Measurements from ENCODE around the gene MYO3B. TPM values are rescaled to one million over a fixed set of nuclear protein-coding genes. Genes with fewer than 3 reads are reported as not detected.

Gene MYO3B
- total and polyA plus RNA-seq, 7 donors, result 0.34 TPM; not detected in 6

GRCh38 chr2:170253721-170254230 lies 75.8 kb downstream of the MYO3B start:
- DNase-seq, result no peak
- H3K4me3 ChIP-seq, result no peak overlapping the region
- 55 to 65% methylated on average over 6 of the region's 6 CpGs for WGBS, 2 donors
- H3K27ac ChIP-seq, result no peak overlapping the region
- TF ChIP-seq POLR2A (IDR thresholded peaks at IDR 0.05) (no peak), CTCF (IDR thresholded peaks at IDR 0.05) (no peak), POLR2AphosphoS5 (IDR thresholded peaks at IDR 0.05) (no peak), EP300 (IDR thresholded peaks at IDR 0.05) (no peak)
- intact Hi-C loops (cut with DNase I), result no loop called here
- no peaks in the 10 kb centered on the region for H3K9me3 ChIP-seq
- no peaks in the 10 kb centered on the region for H3K4me1 ChIP-seq
- no peaks in the 10 kb centered on the region for H3K27me3 ChIP-seq
- no peaks in the 10 kb centered on the region for H3K36me3 ChIP-seq

- Histone ChIP-seq H3K27me3 (no peaks in the 10 kb centered on the region), H3K4me3 (no peak overlapping the region), H3K36me3 (no peaks in the 10 kb centered on the region), H3K9me3 (no peaks in the 10 kb centered on the region), H3K4me1 (no peaks in the 10 kb centered on the region), H3K27ac (no peak overlapping the region)
- 84 to 90% methylated on average over 7 of the region's 7 CpGs for WGBS, 2 donors
- no peak for TF ChIP-seq POLR2AphosphoS5 (IDR thresholded peaks at IDR 0.05)
- no peak for TF ChIP-seq CTCF (IDR thresholded peaks at IDR 0.05)
- TF ChIP-seq POLR2A (IDR thresholded peaks at IDR 0.05), result no peak
- no peak for TF ChIP-seq EP300 (IDR thresholded peaks at IDR 0.05)
- no peak for DNase-seq
- intact Hi-C loops (cut with DNase I), result no loop called here
These were observed 76.4 kb downstream of the MYO3B start for GRCh38 chr2:170254293-170254732.

DNA sequence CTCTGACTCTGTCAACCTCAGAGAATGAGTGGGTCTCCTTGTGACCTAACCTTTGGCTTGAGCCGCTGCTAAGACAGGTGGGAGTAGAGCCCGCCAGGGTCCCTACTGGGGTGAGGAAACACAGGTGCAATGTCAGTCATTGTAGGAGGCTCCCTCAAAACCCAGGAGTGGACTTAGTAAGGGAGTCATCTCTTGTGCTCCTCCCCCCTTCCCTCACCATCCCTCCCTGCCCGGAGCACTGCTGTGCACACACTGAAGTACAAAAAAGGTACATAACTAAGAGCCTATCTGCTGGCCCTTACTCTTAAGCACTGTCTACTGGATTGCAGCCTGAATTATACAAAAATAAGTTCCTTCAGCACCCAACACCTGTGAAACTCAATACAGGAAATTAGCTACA lies 77.2 kb downstream of the MYO3B start:
- Histone ChIP-seq H3K27me3 (no peaks in the 10 kb centered on the region), H3K27ac (no peak overlapping the region), H3K4me1 (no peaks in the 10 kb centered on the region), H3K36me3 (no peaks in the 10 kb centered on the region), H3K4me3 (no peak overlapping the region), H3K9me3 (no peaks in the 10 kb centered on the region)
- intact Hi-C loops (cut with DNase I), result no loop called here
- DNase-seq, result no peak
- 86% methylated on average over 3 of the region's 3 CpGs for WGBS, 2 donors
- TF ChIP-seq POLR2A (IDR thresholded peaks at IDR 0.05), result no peak
- TF ChIP-seq EP300 (IDR thresholded peaks at IDR 0.05), result no peak
- no peak for TF ChIP-seq POLR2AphosphoS5 (IDR thresholded peaks at IDR 0.05)
- no peak for TF ChIP-seq CTCF (IDR thresholded peaks at IDR 0.05)

- WGBS, 2 donors, result 75 to 77% methylated on average over 1 of the region's 1 CpG
- H3K4me1 ChIP-seq, result no peaks in the 10 kb centered on the region
- no peak overlapping the region for H3K27ac ChIP-seq
- H3K9me3 ChIP-seq, result no peaks in the 10 kb centered on the region
- no peak for TF ChIP-seq POLR2AphosphoS5 (IDR thresholded peaks at IDR 0.05)
- no peak for TF ChIP-seq EP300 (IDR thresholded peaks at IDR 0.05)
- TF ChIP-seq CTCF (IDR thresholded peaks at IDR 0.05), result no peak
- no peak for TF ChIP-seq POLR2A (IDR thresholded peaks at IDR 0.05)
- DNase-seq, result no peak
- no peak overlapping the region for H3K4me3 ChIP-seq
- H3K27me3 ChIP-seq, result no peaks in the 10 kb centered on the region
- no peaks in the 10 kb centered on the region for H3K36me3 ChIP-seq
- intact Hi-C loops (cut with DNase I), result no loop called here
These were observed 78.0 kb downstream of the MYO3B start for GRCh38 chr2:170255971-170256370.

GRCh38 chr2:170258382-170258781 lies 80.4 kb downstream of the MYO3B start:
- no peaks in the 10 kb centered on the region for H3K9me3 ChIP-seq
- intact Hi-C loops (cut with DNase I), result no loop called here
- H3K4me3 ChIP-seq, result no peak overlapping the region
- H3K36me3 ChIP-seq, result no peaks in the 10 kb centered on the region
- no peaks in the 10 kb centered on the region for H3K4me1 ChIP-seq
- TF ChIP-seq CTCF (IDR thresholded peaks at IDR 0.05), result no peak
- no peak for TF ChIP-seq EP300 (IDR thresholded peaks at IDR 0.05)
- TF ChIP-seq POLR2A (IDR thresholded peaks at IDR 0.05), result no peak
- TF ChIP-seq POLR2AphosphoS5 (IDR thresholded peaks at IDR 0.05), result no peak
- no peak for DNase-seq
- H3K27me3 ChIP-seq, result no peaks in the 10 kb centered on the region
- 79 to 89% methylated on average over 3 of the region's 3 CpGs for WGBS, 2 donors
- H3K27ac ChIP-seq, result no peak overlapping the region

Measured in sigmoid colon (tissue), 7 donors.